NB4 (cell line): ENCODE data around the gene YPEL1.

Experiments used
- CTCF ChIP-seq: IDR thresholded peaks from one replicate; pipeline ENCODE4 v1.5.1; 2012; ENCODE audit warnings: low read depth, low read length
- MAX ChIP-seq: IDR thresholded peaks from 2 replicates; pipeline ENCODE4 v1.6.1; 2011; ENCODE audit warnings: low read depth, low read length
- POLR2A ChIP-seq: IDR thresholded peaks from 2 replicates; pipeline ENCODE4 v1.6.1; 2011; ENCODE audit warnings: mild to moderate bottlenecking; ENCODE audit not compliant: insufficient read length; ENCODE audit errors: extremely low read depth

GRCh38 chr22:21728270-21728669 is 7.3 kb downstream of the YPEL1 start:
- TF ChIP-seq CTCF (no peak), POLR2A (no peak), MAX (no peak)
